ENCODE results near the gene TTYH2. TPM values are rescaled to one million over a fixed set of nuclear protein-coding genes. Genes with fewer than 3 reads are reported as not detected.

TTYH2 gene
- total RNA-seq, 1 experiment from 2014 or later, result 0.28 TPM

DNA sequence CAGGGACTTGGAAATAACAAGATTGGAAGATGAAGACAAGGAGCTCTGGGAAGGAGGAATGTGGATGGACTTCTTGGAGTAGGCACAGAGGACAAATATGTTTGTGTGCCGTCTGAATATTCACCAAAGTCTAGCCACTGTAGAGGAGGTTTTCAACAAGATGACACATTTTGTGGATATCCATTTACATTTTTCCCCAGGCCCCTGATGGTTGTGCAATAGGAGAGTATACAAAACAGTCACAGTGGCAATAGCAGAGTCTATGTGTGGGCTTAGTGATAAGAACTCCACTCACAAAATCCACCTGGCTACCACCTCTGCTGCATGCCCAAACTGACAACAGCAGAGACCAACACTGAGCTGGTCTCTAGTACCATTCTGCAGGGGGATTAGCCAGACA, 42.4 kb upstream of the TTYH2 start:
- DNase-seq, result no peak
- Mint-ChIP-seq H3K4me3 (ENCODE audit: low read depth, unreplicated experiment) (no peak overlapping the region), H3K9me3 (ENCODE audit: low read depth, unreplicated experiment) (no peaks in the 10 kb centered on the region), H3K27me3 (ENCODE audit: unreplicated experiment) (peaks cover 97% of the 10 kb centered on the region), H3K4me1 (ENCODE audit: low read depth, unreplicated experiment) (no peaks in the 10 kb centered on the region), H3K27ac (ENCODE audit: unreplicated experiment) (no peak overlapping the region), H3K36me3 (ENCODE audit: insufficient read depth, unreplicated experiment) (peaks cover 3% of the 10 kb centered on the region)
- BruUV-seq (replicated peaks), result no TSS peak
- TF ChIP-seq, protein P1, sequence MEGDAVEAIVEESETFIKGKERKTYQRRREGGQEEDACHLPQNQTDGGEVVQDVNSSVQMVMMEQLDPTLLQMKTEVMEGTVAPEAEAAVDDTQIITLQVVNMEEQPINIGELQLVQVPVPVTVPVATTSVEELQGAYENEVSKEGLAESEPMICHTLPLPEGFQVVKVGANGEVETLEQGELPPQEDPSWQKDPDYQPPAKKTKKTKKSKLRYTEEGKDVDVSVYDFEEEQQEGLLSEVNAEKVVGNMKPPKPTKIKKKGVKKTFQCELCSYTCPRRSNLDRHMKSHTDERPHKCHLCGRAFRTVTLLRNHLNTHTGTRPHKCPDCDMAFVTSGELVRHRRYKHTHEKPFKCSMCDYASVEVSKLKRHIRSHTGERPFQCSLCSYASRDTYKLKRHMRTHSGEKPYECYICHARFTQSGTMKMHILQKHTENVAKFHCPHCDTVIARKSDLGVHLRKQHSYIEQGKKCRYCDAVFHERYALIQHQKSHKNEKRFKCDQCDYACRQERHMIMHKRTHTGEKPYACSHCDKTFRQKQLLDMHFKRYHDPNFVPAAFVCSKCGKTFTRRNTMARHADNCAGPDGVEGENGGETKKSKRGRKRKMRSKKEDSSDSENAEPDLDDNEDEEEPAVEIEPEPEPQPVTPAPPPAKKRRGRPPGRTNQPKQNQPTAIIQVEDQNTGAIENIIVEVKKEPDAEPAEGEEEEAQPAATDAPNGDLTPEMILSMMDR (IDR thresholded peaks at IDR 0.05; ENCODE audit: unreplicated experiment), result no peak
- intact Hi-C loops (cut with micrococcal nuclease; ENCODE audit: unreplicated experiment), result loop anchor here (10.0 kb wide), 1 partner anchor 746 kb away; no protein-coding TSS in a partner anchor
- CTCF ChIA-PET, result no interaction called here

- Mint-ChIP-seq H3K9me3 (ENCODE audit: low read depth, unreplicated experiment) (no peaks in the 10 kb centered on the region), H3K4me1 (ENCODE audit: low read depth, unreplicated experiment) (no peaks in the 10 kb centered on the region), H3K27me3 (ENCODE audit: unreplicated experiment) (peaks cover 97% of the 10 kb centered on the region), H3K27ac (ENCODE audit: unreplicated experiment) (no peak overlapping the region), H3K4me3 (ENCODE audit: low read depth, unreplicated experiment) (no peak overlapping the region), H3K36me3 (ENCODE audit: insufficient read depth, unreplicated experiment) (peaks cover 4% of the 10 kb centered on the region)
- CTCF ChIA-PET, result no interaction called here
- intact Hi-C loops (cut with micrococcal nuclease; ENCODE audit: unreplicated experiment), result loop anchor here (10.0 kb wide), 1 partner anchor 748 kb away; no protein-coding TSS in a partner anchor
- TF ChIP-seq, protein P1 (IDR thresholded peaks at IDR 0.05; ENCODE audit: unreplicated experiment), result no peak
- DNase-seq, result no peak
- no TSS peak for BruUV-seq (replicated peaks)
Observed at GRCh38 chr17:74172700-74173099, 40.7 kb upstream of the TTYH2 start.

- Mint-ChIP-seq H3K4me1 (ENCODE audit: low read depth, unreplicated experiment) (no peaks in the 10 kb centered on the region), H3K36me3 (ENCODE audit: insufficient read depth, unreplicated experiment) (peaks cover 4% of the 10 kb centered on the region), H3K27ac (ENCODE audit: unreplicated experiment) (no peak overlapping the region), H3K27me3 (ENCODE audit: unreplicated experiment) (peaks cover 98% of the 10 kb centered on the region), H3K9me3 (ENCODE audit: low read depth, unreplicated experiment) (no peaks in the 10 kb centered on the region), H3K4me3 (ENCODE audit: low read depth, unreplicated experiment) (no peak overlapping the region)
- DNase-seq, result peak; percentile 75
- TF ChIP-seq, protein P1 (IDR thresholded peaks at IDR 0.05; ENCODE audit: unreplicated experiment), result peak; percentile 78
- CTCF ChIA-PET, result interaction anchor here (1.2 kb wide), 1 partner anchor 86 kb away, joined by 10 read pairs; no protein-coding TSS in a partner anchor
- no TSS peak for BruUV-seq (replicated peaks)
- intact Hi-C loops (cut with micrococcal nuclease; ENCODE audit: unreplicated experiment), result loop anchor here (1.0 to 10.0 kb wide), 2 partner anchors 86 to 752 kb away; no protein-coding TSS in a partner anchor
Observed at GRCh38 chr17:74176546-74177001, 36.8 kb upstream of the TTYH2 start.

DNA sequence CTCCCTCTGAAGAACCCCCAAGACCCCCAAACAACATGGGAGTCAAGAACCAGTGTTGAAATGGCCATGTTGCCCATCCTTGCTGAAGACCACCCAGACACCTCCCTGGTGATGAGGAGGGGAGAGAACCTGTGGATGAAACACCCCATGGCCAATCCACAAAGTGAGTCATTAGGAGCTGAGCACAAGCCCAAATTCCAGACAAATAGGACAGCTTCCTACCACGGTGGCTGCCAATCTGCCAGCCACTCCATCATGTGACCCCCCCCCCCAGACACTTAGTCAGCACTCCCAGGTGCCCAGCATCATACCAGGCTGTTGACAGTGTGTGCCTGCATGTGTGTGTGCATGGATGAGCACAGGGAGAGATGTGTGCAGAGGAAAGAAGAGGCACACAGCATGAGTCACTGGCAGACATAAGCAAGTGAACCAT, 36.3 kb upstream of the TTYH2 start:
- CTCF ChIA-PET, result interaction anchor here (0.6 to 1.2 kb wide), 2 partner anchors 86 to 170 kb away, joined by 4 to 10 read pairs; no protein-coding TSS in a partner anchor
- intact Hi-C loops (cut with micrococcal nuclease; ENCODE audit: unreplicated experiment), result loop anchor here (10.0 kb wide), 1 partner anchor 752 kb away; no protein-coding TSS in a partner anchor
- Mint-ChIP-seq H3K9me3 (ENCODE audit: low read depth, unreplicated experiment) (no peaks in the 10 kb centered on the region), H3K4me3 (ENCODE audit: low read depth, unreplicated experiment) (no peak overlapping the region), H3K4me1 (ENCODE audit: low read depth, unreplicated experiment) (no peaks in the 10 kb centered on the region), H3K27me3 (ENCODE audit: unreplicated experiment) (peaks cover 98% of the 10 kb centered on the region), H3K36me3 (ENCODE audit: insufficient read depth, unreplicated experiment) (peaks cover 4% of the 10 kb centered on the region), H3K27ac (ENCODE audit: unreplicated experiment) (no peak overlapping the region)
- BruUV-seq (replicated peaks), result no TSS peak
- TF ChIP-seq, protein P1 (IDR thresholded peaks at IDR 0.05; ENCODE audit: unreplicated experiment), result no peak
- DNase-seq, result no peak
